IPS-11a (cell line): ENCODE data around the gene ZNF385C.
"Not testable (repeated sequence)": the region's sequence is repeated elsewhere in the genome, so short reads cannot be mapped to it uniquely, and the experiment has no call there.

Source experiments
- H3K4me3 ChIP-seq: one replicate; pipeline ENCODE4 v1.5.1; 2013; ENCODE audit warnings: low read depth, low read length, control low read depth

Gene ZNF385C, protein sequence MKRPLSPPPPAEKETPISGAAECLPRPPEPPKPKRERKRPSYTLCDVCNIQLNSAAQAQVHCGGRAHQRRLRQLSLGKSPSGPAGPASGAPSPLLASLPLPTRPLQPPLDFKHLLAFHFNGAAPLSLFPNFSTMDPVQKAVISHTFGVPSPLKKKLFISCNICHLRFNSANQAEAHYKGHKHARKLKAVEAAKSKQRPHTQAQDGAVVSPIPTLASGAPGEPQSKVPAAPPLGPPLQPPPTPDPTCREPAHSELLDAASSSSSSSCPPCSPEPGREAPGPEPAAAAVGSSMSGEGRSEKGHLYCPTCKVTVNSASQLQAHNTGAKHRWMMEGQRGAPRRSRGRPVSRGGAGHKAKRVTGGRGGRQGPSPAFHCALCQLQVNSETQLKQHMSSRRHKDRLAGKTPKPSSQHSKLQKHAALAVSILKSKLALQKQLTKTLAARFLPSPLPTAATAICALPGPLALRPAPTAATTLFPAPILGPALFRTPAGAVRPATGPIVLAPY

DNA sequence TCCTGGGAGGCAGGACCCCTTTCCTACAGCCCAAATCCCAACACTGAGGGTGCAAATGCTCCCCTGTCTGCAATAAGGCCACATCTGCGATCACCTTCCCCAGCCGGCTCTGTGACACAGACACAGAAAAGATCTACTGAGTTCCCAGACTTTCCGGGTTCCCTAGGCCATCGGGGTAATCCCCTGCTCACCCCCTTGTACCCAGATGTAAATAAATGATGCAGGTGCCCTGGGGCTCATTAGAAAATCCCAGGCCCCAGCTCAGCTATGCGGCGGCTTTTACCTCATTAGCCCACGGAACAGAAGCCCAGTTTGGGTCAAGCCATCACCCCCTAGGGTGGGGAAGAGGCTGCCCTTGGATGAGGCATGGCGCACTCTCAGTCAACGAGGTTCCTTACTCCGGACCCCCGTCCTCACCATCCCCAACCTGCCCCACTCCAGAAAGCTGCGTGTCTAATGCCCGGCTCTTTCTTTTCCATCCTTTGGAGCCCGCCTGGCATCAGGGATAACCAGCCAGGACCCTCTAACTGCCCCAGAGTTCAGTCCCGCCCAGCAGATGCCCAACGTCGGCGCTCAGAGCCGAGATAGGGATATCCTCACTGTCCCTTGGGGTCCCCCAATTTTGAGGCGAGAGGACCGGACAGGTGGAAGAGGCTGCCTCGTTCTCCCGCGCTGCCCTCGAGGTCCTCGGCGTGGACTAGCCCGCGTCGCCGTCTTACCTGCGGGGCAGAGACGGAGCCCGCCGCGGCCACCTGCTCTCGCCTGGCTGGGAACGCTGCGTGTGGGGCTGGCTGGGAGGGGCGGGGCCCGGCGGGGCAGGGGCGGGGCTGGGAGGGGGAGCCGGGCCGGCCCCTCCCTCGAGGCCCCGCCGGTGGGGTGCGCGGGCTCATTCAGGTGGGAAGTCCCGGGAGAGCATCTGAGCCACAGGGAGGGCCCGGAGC, at the start of gene ZNF385C:
Gene ZNF385C, minus strand, starts transcription at position 783 of the 941 bp plus-strand sequence. CDS start 35,417 bp downstream, outside the sequence.
- H3K4me3 ChIP-seq = peak within 1 kb of the TSS; percentile 20

- no peak overlapping the region for H3K4me3 ChIP-seq
These were observed 48.8 kb upstream of the ZNF385C start for GRCh38 chr17:42146911-42147607.

DNA sequence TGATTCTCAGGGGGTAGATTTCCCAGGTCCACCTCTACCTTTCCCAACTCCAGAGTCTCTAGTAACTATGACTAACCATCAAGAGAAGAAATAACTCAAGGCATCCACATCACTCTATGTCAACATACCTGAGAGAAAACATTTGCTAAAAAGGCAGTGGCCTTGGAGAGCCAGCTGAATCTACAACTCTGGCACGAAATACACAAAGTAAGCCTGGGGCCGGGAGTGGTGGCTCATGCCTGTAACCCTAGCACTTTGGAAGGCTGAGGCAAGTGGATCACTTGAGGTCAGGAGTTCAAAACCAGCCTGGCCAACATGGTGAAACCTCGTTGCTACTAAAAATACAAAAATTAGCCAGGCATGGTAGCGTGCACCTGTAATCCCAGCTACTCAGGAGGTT, 44.9 kb upstream of the ZNF385C start:
- H3K4me3 ChIP-seq = not testable (repeated sequence)

- H3K4me3 ChIP-seq = no peak overlapping the region
These were observed 44.2 kb upstream of the ZNF385C start for GRCh38 chr17:42142371-42142896.

- H3K4me3 ChIP-seq = no peak overlapping the region
These were observed 43.1 kb upstream of the ZNF385C start for GRCh38 chr17:42141382-42141781.

GRCh38 chr17:42140690-42141089, 42.4 kb upstream of the ZNF385C start:
- H3K4me3 ChIP-seq = not testable (repeated sequence)

DNA sequence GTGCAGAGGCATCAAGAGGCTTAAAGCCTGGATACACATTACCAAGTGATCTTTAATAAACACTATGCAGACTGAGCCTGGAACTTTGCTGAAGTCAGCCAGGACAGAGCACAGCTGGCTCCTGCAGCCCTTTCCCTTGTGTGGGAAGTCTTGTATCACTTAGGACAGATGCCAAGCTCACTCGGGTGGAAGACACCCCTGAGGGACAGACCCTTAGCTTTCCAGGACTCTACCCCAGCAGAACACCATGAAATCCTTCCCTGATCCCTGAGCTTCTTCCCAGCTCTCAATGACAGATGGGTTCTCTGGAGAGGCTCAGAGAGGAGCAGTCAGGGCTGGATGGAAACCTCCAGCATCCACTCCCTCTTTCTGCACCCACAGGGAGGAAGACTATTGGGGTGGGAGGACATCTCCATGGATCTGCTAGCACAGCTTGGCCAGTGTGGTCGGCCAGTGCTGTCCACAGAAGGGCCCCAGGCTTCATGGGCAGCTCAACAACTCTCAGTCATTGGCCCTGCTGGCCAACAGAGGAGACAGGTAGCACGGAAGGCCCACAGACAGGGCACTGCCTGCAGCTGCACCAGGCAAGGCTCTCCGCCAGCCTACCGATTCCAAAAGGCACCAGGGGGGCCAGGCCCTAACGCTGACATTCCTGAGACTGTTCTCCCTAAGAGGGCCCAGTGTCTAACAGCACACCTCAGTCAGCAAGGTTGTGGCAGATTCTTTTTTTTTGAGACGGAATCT, 40.6 kb upstream of the ZNF385C start:
- H3K4me3 ChIP-seq = no peak overlapping the region

- no peak overlapping the region for H3K4me3 ChIP-seq
These were observed 38.4 kb upstream of the ZNF385C start for GRCh38 chr17:42136654-42137051.

DNA sequence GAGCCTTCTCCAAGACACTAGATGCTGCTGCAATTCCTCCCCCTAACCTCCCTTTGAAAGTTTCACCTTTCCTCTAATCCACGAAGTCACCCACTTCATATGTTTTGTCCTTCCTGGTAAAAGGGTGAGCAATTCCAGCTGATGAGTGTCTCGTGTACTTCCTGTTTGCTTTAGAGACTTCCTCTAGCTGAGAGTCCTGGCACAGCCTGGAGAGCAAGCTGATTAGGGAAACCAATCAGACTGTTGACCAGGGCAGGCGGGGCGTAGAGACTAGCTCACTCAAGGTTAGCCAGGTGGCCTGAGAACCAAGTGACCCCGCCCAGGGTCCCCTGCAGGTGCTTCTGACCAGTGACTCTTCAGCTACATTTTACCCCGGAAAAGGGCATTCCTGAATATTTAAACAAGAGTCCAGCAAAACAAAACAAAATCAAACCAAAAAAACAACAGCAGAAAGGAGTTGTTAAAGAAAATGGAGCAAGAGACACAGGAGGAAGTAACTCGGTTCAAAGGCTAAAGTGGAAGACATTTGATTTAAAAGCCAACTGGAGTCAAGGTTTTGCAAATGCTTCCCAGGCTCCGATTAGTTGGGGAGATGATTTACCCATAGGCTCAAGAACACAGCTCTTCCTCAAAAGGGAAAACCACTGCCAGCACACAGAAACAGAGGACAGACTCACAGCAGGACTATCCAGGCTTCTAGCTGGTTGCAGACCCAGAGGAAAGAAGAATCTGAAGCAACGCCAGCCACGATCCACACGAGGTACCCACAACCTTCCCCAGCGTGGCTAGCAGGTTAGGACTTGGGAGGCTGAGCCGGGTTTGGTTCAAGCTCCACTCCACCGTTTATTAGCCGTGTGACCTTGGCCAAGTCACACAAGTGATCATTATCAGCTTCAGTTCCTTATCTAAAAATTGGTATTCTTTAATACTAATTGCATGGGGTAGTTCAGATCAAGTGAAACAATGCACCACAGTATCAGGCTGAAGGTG, 37.7 kb upstream of the ZNF385C start:
- H3K4me3 ChIP-seq = no peak overlapping the region

DNA sequence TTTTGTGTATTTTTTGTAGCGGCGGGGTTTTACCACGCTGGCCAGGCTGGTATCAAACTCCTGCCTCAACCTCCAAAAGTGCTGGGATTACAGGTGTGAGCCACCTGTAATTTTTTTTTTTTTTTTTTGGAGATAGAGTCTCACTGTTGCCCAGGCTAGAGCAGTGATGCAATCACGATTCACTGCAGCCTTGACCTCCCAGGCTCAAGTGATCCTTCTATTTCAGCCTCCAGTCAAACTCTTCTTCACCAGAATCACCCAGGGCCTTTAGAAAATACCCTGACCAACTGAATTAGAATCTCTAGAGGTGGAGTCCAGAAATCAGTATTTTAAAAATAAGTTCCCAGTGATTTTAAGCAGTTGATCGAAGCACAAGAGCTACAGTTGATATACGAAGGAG, 36.9 kb upstream of the ZNF385C start:
- no peak overlapping the region for H3K4me3 ChIP-seq

DNA sequence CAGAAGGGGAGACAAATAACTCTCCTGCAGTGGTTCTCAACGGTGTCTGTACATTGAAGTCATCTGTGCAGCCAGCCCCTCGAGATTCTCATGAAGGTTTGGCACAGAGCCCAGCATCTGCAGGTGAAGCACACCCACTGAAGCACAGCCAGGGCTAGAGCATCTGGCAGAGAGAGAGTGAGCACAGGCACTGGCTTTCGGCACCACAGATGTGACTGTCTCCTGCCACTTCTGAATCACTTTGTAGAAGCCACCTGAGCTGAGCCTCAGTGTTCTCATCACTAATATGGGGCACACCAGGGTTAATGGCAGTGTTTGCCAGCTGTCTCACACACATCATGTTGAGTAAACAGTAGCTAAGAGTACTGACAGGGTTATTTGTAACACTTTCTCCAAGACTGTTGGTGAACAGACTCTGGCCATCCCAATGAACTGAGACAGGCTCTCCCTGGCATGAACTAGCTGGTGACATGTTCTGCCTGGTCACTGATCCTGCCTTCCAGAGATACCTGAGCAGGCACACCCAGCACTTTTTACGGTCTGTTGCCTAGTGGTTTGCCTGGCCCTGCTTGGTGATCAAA, 35.3 kb upstream of the ZNF385C start:
- H3K4me3 ChIP-seq = no peak overlapping the region

GRCh38 chr17:42132941-42133340, 34.7 kb upstream of the ZNF385C start:
- no peak overlapping the region for H3K4me3 ChIP-seq

- no peak overlapping the region for H3K4me3 ChIP-seq
These were observed 33.7 kb upstream of the ZNF385C start for GRCh38 chr17:42131981-42132432.

GRCh38 chr17:42131232-42131631, 33.0 kb upstream of the ZNF385C start:
- H3K4me3 ChIP-seq = no peak overlapping the region

DNA sequence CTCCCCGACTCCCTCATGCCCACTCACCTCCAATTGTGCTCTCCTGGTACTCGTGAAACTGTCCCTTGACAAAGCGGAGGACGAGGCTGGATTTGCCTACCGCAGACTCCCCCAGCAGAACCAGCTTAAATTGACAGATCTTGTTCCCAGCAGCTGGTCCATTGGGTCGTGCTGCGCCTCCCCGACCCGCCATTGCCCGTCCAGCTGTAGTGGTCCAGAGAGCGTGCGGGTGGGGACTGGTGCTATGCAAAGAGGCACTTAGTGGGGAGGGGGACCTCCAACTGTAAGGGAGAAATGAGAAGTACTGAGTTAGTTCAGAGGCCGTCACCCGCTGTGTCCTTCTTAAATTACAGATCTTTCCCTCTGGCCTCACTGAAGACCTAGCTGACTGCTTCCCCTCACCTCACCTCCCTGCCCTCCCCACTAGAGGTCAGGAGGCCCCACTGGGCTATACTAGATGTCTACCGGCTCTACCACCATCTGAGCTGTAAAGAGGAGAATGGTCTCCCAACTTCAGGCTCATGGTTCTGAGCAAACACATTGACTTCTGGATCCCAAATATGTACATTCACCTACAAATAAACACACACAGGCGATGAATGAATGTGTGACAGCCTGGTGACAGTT, 32.1 kb upstream of the ZNF385C start:
- no peak overlapping the region for H3K4me3 ChIP-seq

DNA sequence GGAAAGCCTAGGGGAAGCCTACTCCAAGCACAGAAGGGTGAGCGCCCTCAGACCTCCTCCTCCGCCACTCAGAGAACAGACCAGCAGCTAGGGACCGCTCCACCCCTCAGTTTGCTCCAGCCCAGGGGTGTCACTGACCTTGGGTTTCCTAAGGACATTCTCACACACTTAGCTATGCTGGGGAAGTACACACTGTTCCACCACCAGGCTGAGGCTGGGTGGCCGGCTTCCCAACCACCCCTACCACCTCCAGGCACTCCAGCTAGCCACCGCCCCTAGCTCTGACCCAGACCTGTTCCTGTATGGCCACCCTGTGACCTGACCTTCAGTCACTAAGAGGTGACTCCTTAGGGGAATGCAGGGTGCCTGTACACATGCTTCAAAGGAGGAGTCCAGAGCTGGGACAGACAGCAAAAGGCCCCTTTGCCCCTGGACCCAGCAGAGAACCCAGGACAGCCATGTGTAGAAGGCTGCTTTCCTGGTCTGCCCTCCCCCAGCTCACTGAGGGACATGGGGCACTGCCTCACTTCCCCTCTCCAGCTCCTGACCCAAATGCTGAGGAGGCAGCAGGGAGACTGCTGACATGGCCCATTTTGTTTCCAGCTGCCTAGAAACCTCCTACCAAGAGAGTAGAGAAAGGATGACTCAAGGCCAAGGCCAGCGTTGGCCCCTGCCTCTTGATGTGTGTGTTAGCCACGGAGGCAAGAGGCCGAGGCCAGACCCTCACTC, 31.0 kb upstream of the ZNF385C start:
- H3K4me3 ChIP-seq = no peak overlapping the region

- H3K4me3 ChIP-seq = no peak overlapping the region
These were observed 29.1 kb upstream of the ZNF385C start for GRCh38 chr17:42127414-42127813.
